KBM-7 (cell line): ENCODE data around the gene ACAA2.
"Not testable (repeated sequence)": the region's sequence is repeated elsewhere in the genome, so short reads cannot be mapped to it uniquely, and the experiment has no call there.

Source experiments
- DNase-seq: peaks from one replicate; pipeline ENCODE4 v3.0.0-alpha.2; 2015
- in situ Hi-C: fragments of 300-500 bp; cut with MboI; formaldehyde crosslinking; loops from 2 replicates; pipeline ENCODE4 v1.14.3; 2020; ENCODE audit warnings: low sequenced_read_pairs, low pct_unique_long_range_greater_than_20kb, mixed read lengths

ACAA2 gene

DNA sequence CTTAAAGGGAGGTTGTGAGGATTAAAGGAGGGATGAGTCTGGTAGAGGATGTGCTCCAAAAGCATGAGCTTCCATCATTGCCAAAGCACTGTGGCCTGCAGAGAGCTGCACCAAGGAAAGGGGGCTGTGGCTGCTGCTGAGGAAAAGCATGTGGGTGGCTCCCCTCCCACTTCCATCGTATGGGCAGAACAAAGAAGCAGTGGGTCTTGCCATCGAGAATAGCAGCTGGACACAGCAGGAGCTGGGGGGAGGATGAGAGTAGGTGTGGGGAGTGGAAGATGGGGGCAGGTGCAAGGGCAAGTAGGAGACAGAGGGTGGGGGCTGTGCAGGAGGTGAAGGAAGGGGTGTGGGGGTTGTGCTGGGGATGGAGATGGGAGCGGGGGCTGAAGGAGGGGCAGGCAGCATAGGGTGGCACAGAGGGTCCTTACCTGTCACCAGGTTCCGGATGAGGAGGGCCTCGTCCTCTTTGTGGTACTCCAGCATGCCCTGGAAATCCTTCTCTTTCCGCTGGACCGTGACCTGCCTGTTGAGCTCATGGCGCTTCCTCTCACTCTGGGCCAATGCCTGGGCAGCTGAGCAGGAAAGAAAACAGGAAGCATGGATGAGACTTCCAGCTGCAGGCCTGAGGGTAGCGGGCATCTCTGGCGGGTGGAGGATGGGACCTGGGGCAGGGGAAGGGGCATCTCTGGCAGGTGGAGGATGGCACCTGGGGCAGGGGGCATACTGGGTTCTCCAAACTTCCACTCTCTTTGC is 33.6 kb upstream of the ACAA2 start:
- in situ Hi-C loops: no loop called here
- no peak for DNase-seq

DNA sequence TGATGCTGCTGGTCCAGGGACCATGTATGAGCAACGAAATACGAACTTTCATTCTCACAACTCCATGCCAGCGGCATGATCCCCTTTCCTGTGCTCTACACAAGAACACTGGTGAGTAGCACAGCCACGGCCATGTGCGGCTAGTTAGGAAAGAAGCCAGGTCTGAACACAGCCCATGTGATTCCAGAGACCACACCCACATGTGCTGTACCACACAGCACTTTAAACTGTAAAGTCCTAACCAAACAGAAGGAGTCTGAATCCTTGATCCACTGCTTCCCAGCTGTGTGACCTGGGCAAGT is 33.0 kb upstream of the ACAA2 start:
- in situ Hi-C loops: no loop called here
- DNase-seq: no peak

DNA sequence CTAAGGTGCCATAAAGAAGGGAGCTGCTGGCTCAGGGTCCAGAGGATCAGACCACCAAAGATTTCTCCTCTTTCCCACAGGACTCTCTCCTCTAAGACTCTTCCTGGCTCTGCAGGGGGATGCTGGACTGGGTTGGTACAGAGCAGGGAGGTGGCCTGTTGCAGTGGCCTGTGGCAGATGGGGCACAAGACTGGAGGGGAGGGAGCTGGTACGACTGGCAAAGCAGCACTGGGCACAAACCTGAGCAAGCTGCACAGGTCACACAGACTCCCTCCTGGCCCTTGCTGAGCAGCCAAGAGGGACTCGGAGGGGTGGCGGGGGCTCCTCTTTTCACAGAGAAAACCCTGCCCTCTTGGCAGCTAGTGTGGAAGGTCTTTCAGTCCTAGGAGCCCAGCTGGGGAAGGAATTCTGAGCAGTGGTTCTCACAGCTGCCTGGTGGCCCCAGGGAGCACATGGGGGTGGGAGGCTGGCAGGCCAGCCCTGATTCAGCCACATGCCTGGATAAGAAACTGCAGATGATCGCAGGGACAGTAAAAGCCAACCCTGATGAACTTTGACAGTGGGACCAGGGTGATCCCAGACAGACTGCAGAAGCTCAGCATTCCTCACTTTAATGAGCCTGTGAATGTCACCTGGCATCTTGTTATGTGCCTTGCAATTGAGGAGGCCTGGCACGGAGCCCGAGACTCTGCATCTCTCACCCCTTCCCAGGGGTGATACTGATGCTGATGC is 32.5 kb upstream of the ACAA2 start:
- in situ Hi-C loops: no loop called here
- no peak for DNase-seq

DNA sequence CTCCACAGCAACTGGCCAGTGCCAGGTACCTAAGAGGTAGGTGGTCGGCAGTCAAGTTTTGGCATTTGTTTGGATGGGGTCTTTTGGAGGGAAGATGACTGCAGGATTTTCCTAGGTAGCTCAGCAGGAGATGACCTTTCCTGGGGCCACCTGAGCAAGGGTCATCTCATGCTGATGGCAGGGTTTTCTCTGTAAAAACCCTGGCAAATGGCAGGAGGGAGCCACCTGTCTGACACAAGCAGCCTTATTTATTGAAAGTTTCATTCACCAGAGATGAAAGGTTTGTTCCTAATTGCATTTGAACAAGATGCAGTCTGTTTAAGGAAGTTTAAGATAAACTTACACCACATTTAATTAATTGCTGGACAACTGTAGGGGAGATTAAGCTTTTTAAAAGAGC is 31.6 kb upstream of the ACAA2 start:
- no peak for DNase-seq
- in situ Hi-C loops: no loop called here

DNA sequence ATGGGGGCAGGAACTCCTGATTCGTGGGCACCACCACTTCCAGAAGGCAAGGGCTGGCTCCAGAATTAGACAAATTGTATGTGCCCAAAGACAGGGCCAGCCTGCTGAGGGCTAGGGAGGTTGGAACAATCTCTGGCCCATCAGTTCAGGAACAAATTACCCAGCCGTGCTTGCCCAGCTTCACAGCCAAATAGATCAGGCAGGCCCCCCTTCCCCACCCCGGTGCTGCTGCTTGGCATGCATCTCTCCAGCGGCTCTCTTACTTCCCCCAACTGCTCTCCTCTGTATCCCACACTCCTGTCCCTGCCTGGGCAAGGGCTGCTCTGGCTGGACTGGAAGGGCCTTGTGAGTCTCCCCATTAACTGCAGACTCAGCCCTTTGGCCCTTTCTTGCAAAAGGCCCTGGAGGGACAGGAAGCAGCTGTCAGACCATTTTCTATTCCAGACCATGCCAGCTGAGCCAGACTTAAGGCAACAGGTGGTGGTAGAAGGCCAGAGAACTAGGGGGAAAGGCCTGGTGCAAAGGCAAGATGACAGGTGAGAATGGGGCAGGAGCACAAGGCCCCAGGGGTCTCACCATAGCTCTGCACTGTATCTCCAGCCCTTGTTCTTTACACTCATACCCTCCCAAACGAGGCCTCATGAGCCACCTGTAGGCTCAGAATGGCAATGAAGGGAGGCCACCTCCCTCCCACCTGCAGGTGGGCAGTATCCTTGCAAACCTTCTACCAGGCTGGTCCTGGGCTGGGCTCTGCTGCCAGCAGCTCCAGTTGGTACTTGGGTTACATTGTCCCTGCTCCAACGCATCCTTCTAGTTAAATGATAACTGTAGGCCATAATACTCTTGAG is 30.7 kb upstream of the ACAA2 start:
- in situ Hi-C loops: no loop called here
- no peak for DNase-seq

DNA sequence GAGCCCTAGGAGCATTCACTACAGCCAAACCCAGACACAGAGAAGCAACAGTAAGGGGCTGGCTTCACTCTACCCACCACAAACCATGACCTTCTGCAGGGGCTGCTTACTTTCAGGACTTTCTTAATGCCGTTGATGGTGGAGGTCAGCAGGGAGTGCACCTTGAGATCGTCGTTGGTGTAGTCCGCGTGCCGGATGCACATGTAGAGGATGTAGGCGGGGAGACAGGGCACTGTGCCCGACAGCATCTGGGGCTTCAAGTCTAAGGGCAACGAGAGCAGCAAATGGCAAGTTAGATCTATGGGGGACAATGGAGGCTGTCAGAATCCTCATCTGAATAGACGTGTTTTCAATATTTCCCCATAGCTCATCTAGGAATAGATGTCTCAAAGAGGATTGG is 29.8 kb upstream of the ACAA2 start:
- in situ Hi-C loops: no loop called here

DNA sequence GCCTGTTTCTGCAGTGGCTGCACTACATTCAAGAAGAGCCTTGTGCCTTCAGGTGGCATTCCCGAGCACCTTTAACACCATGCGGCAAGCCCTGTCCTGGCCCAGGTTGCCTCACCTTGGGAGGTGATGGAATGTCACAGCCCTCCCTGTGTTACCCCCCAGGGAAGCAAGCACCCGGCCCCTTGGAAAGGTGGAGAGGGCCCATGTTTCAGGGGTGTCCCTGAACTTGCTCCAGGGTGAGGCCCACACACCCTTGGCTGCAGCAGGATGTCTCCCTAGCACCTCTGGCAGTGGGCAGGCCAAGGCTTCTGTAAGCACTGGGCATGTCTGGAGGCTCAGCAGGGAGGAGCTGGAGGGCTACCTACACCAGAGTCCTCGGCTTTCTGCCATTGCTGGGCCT is 29.3 kb upstream of the ACAA2 start:
- no peak for DNase-seq

More for the DNA sequence above, 29.8 kb upstream of the ACAA2 start:
- no peak for DNase-seq

DNA sequence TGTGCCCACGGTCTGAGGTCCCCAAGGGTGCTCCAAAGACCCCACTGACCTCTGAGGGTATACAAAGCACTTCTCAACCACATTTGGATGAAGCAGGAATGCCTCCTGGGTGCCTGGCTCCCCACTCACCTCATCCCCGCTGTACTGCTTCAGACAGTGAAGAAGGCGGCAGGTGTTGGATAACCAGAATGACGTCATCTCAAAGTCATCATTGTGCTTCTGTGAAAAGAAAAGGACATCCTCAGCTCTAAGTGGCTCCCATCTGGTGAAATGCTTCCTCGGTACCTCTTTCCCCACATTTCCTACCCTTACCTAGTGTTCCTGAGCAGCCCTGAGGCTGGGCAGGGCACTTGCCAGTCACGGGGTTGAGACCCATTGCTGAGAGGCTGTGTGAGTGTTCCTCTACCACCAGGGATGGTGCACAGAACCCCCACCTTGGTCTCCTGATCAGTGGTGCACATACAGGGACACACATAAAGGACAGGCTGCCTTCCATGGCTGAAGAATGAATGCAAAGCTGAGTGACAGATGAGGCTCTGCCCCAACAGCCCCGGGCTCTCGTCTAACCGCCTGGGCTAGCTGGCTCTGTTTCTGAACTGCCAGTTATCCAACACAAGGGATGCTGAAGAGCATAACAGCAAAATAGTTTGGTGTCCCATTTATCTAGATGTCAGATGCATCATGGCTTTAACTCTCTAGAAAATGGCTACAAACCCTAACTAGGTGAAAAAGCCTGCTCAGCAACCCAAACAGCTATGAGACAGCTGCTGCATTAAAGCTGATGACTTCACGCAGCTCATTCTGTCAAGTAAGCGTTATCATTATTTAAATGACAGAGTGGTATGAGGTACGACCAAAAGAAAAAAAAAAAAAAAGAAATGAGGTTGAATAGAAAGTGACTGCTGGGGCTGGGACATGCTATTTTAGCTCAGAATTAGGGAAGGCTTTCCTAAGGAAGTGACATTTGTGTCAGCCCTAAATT is 28.2 kb upstream of the ACAA2 start:
- in situ Hi-C loops: no loop called here
- no peak for DNase-seq

More for the DNA sequence above, 29.3 kb upstream of the ACAA2 start:
- in situ Hi-C loops: no loop called here

DNA sequence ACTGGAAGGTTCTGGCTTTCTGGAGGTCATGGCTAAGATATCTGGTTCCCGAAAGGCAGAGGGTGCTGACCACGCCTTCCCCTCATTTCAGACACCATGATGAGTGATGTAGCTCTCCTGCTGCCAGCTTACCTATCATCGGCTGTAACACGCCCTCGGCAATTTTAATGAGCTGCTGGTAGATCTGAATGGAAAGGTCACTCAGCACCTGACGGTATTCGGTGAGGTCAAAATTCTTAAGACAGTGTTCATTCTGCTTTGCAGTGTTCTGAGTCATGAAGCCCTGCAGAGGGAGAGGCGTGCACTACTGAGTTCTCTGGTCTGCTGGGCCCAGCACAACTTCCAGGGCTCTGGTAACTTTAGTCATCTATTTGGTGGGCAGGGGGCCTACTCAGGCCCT is 25.7 kb upstream of the ACAA2 start:
- DNase-seq: no peak
- in situ Hi-C loops: no loop called here

DNA sequence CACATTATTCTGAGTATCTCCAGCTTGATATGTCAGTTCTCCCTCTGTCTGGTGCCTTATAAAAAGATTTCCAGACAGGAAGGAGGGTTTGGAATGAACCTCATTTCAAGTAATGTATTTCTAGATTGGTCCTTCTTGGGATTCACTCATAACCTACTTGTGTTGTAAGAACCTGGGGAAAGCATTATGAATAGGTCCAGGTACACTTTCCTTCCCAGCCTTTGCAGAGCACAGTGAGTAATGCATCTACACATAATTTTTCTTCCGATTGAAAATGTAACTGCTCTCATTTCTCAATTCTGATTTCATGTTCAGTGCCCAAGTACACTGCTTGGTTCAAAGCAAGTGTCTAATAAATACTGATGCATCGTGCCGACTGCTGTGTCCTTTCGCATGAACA is 25.0 kb upstream of the ACAA2 start:
- no peak for DNase-seq
- in situ Hi-C loops: no loop called here

DNA sequence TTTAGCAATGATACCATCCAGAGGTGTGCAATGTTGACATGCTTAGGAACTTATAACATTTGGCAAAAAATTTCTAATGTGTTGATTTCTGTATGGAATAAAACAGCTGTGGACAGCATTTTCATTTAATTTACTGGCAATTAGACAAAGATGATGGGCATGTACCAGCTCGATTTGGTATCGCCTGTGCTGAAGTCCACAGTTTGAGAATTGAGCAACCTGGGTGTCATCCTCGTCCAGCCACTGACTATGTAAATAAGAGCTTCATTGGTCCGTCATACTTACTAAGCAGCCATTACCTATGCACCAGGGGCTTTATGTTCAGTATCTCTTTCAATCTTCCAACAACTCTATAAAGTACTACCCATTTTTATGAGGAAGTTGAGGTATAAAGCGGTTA is 24.6 kb upstream of the ACAA2 start:
- peak; percentile 3 for DNase-seq
- in situ Hi-C loops: no loop called here

DNA sequence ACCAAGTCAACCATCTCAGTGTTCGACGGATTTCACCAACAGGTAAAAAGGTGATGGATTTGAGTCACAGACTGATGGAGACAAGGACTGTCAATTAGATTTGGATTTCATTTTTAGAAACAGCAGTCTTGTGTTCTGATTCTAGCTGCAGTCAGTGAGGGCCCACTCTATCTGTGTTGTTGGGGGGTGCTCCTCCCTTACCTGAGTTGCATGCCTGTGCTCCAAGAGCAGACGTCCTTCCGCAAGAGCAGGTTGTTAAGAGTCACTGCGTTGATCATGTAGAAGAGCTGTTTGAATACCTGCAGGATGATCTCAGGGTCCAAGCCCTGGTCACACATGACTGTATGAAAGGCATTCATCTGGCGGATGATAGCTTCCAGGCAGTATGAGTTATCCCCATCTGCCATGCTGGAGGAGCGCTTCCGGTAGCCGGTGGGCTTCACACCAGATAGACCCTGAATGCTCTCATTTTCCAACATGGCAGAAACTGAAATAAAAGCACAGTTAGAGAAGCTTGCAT is 24.0 kb upstream of the ACAA2 start:
- in situ Hi-C loops, DNase-seq: not testable (repeated sequence)

DNA sequence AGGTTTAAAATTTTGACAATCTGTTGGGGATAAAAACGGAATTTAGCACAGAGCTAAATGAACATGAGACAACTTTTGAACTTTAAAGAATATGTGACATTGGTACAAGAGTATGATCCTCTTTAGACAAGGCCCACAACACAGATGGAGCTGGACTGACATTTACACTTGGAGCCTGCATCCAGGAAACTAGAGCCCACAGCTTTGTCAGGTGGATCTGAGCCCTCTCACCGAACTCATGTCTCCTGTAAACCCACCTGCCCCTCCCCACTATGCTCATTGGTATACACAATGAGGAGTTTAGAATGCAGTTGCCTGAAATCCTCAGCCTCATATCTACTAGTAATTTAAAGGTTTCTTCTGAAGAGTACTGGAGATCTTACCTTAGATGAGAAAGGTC is 22.1 kb upstream of the ACAA2 start:
- in situ Hi-C loops: no loop called here
- DNase-seq: no peak

DNA sequence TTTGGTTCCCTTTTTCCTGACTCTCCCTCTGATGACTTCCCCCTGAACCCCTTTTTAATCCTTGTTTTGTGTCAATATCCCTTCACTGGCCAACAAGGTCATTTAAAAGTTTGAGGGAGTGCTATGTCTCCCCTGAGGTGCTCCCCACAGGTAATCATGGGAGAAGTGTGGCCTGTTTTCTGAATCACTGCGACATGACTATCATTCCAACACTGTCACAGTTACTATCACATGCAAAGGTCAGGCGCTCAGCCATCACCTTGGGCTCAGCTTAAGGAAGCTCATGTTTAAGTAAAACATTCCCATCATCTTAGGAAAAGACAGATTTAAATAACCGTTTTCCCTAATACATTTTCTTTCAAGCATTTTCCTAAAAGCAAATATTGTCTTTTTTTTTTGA is 20.9 kb upstream of the ACAA2 start:
- DNase-seq: no peak
- in situ Hi-C loops: no loop called here

DNA sequence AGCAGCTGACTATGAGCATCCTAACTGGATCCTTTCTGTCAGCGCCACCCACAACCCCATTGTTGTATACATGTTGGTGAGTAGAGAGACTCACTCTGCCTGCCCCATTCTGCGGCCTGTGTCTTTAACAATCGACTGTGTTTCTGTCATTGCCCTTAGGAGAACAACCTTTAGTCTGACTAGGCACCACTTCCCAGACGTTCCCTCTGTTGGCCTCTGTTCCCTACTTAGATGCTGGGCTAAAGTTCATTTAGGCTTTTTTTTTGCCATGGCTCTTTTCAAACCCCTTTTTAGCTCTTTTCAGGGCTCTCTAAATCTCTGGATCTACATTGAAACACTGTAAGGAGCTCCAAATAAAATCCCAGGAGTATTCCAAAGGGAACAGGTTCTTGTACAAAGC is 20.5 kb upstream of the ACAA2 start:
- no peak for DNase-seq
- in situ Hi-C loops: no loop called here

DNA sequence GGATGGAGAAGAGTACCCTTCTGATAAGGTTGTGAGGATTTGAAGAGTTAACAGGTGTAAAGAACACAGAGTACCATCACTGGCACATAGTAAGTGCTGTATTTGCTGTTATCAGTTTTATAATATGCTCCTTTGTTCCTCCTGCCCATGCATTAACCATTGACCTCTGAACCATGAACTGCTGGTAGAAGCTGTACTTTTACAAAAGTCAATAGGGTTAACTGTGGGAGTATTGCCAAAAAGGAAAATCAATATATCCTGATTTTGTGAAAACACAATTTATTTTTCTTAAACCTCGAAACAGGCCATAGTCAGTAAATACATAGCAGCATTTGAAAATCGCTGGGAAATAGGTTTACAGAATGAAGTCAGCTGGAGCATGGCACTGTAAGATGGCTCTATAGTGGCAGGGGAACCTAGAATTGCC is 18.9 kb upstream of the ACAA2 start:
- no peak for DNase-seq
- in situ Hi-C loops: no loop called here

DNA sequence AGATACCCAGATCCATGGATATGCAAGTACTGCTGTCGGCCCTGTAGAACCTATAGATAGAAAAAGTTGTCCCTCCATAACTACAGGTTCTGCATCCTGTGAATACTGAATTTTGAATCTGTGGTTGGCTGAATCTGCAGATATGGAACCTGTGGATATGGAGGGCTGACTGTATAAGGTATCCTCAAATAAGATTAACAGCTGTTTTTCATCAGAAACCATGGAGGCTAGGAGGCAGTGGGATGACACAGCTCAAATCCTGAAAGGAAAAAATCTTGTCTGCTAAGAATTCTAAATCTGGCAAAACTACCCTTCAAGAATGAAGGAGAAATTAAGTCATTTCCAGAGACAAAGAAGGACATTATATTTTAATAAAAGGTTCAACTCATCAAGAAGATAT is 14.7 kb upstream of the ACAA2 start:
- no peak for DNase-seq
- in situ Hi-C loops: no loop called here

DNA sequence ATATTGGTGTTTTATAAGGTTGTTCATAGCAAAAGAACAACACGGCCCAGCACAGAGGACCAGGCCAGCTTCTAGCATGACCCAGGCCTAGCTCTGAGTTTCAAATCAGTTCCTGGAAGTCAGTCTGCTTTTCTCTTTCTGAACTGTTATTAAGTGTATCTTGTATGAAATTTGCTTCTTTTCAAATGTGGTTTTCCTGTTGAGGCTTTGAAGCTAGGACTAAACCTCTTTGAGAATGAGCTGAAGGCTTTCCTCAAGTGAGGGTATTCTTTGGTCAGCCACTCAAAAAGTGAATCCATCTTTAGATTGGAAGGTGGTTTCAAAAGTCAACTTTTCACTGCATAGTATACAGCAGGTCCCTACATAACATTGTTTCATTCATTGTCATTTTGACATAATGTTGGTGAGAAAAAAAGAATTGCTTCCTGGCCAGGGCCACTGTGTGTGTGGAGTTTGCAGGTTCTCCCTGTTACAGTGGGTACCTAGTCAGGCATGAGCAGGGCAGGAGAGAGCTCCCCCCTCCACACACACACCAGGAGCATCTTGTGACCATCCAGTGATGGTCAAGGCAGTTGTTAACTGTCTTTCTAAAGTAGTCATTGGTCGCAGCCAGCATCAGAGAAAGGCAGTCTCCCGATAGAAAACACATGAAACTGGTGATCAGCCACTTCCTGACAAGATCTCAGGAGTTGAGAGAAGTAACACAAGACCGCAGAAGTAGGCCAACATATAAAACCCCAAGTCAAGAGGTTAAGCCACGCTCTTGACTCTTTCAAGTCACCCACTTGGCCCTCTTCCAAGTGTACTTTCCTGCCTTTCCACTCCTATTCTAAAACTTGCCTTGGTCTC is 6.7 kb upstream of the ACAA2 start:
- in situ Hi-C loops: no loop called here
- peak; percentile 53 for DNase-seq
